ENCODE data around the gene CIBAR2. TPM values are rescaled to one million over a fixed set of nuclear protein-coding genes. Genes with fewer than 3 reads are reported as not detected.

Gene CIBAR2
- total RNA-seq, 2 experiments from 2014 or later: not detected

GRCh38 chr16:85144026-85144915 lies 32.0 kb upstream of the CIBAR2 start:
- ChIA-PET CTCF (no interaction called here), POLR2A (no interaction called here)
- no peak overlapping the region for H3K4me3 Mint-ChIP-seq
- no peaks in the 10 kb centered on the region for H3K4me1 Mint-ChIP-seq (ENCODE audit: low read depth)
- H3K27ac Mint-ChIP-seq: no peak overlapping the region
- no peaks in the 10 kb centered on the region for H3K9me3 Mint-ChIP-seq
- no peaks in the 10 kb centered on the region for H3K36me3 Mint-ChIP-seq (ENCODE audit: low read depth)
- peaks cover 6% of the 10 kb centered on the region for H3K27me3 Mint-ChIP-seq
- TF ChIP-seq, protein P1, sequence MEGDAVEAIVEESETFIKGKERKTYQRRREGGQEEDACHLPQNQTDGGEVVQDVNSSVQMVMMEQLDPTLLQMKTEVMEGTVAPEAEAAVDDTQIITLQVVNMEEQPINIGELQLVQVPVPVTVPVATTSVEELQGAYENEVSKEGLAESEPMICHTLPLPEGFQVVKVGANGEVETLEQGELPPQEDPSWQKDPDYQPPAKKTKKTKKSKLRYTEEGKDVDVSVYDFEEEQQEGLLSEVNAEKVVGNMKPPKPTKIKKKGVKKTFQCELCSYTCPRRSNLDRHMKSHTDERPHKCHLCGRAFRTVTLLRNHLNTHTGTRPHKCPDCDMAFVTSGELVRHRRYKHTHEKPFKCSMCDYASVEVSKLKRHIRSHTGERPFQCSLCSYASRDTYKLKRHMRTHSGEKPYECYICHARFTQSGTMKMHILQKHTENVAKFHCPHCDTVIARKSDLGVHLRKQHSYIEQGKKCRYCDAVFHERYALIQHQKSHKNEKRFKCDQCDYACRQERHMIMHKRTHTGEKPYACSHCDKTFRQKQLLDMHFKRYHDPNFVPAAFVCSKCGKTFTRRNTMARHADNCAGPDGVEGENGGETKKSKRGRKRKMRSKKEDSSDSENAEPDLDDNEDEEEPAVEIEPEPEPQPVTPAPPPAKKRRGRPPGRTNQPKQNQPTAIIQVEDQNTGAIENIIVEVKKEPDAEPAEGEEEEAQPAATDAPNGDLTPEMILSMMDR (IDR thresholded peaks at IDR 0.05): no peak
- intact Hi-C loops (cut with micrococcal nuclease): no loop called here
- DNase-seq (no peak), ATAC-seq (no peak)

GRCh38 chr16:85142771-85143211 lies 30.5 kb upstream of the CIBAR2 start:
- no peak for ATAC-seq
- TF ChIP-seq, protein P1 (IDR thresholded peaks at IDR 0.05): no peak
- Mint-ChIP-seq H3K9me3 (no peaks in the 10 kb centered on the region), H3K27ac (no peak overlapping the region), H3K36me3 (ENCODE audit: low read depth) (no peaks in the 10 kb centered on the region), H3K4me3 (no peak overlapping the region), H3K27me3 (peaks cover 21% of the 10 kb centered on the region), H3K4me1 (ENCODE audit: low read depth) (peaks cover under 1% of the 10 kb centered on the region)
- intact Hi-C loops (cut with micrococcal nuclease): no loop called here
- ChIA-PET CTCF (interaction anchor here (0.8 kb wide), 1 partner anchor 28 kb away, joined by 4 read pairs; no protein-coding TSS in a partner anchor), POLR2A (no interaction called here)
- no peak for DNase-seq

DNA sequence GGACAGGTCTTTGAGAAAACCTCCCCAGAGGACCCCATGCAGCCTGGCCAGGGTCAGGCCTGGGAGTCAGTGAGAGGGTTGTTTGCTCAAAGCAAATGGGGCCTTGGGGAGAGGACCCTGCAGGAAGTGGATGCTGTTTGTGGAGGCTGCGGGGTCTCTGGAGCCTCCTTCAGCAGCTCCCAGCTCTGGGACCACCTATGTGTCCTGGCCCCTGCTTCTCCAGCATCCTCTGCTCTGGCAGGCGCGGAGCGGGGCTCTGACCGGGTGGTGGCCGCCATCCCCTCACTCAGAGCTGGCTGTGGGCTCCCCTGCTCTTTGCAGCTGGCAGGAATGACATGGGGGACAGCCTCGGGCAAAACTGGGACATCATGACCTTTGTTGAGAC lies 29.8 kb upstream of the CIBAR2 start:
- no peaks in the 10 kb centered on the region for H3K9me3 Mint-ChIP-seq
- no peak for DNase-seq
- no peak overlapping the region for H3K27ac Mint-ChIP-seq
- H3K4me1 Mint-ChIP-seq (ENCODE audit: low read depth): peaks cover 3% of the 10 kb centered on the region
- intact Hi-C loops (cut with micrococcal nuclease): no loop called here
- no peak for ATAC-seq
- peaks cover 23% of the 10 kb centered on the region for H3K27me3 Mint-ChIP-seq
- CTCF ChIA-PET: interaction anchor here (0.5 kb wide), 1 partner anchor 21 kb away, joined by 3 read pairs; no protein-coding TSS in a partner anchor
- H3K4me3 Mint-ChIP-seq: no peak overlapping the region
- H3K36me3 Mint-ChIP-seq (ENCODE audit: low read depth): no peaks in the 10 kb centered on the region
- POLR2A ChIA-PET: no interaction called here
- TF ChIP-seq, protein P1 (IDR thresholded peaks at IDR 0.05): no peak

DNA sequence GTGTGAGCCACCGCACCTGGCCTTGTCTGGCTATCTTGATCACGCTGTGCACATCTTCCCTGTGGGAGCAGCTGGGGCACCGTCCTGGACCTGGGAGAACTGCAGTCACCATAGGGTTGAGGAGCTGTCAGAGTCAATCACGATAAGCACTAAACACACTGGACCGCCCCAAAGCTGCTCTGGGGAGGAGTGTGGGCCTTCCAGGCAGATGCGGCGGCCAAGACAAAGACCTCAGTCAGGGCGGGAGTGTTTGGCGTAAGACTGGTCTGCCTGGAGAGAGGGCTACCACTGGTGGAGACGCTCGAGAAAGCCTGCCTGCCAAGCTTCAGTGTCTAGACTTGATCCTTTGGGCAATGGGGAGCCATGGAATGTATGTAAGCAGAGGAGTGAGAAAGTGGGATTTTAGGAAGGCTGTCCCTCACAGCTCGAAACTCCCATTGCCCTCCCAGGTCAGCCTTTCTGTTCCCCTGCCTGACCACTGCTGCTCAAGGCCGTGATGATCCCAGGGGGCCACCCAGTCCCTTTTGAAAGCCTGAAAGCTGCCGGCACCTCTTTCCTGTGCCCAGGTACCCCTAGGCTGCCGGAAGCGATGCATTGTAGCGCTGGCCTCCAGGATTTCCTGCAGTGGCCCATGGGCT lies 29.3 kb upstream of the CIBAR2 start:
- intact Hi-C loops (cut with micrococcal nuclease): no loop called here
- ChIA-PET POLR2A (no interaction called here), CTCF (interaction anchor here (0.5 kb wide), 1 partner anchor 21 kb away, joined by 3 read pairs; no protein-coding TSS in a partner anchor)
- Mint-ChIP-seq H3K9me3 (no peaks in the 10 kb centered on the region), H3K36me3 (ENCODE audit: low read depth) (no peaks in the 10 kb centered on the region), H3K4me3 (no peak overlapping the region), H3K27me3 (peaks cover 27% of the 10 kb centered on the region), H3K27ac (no peak overlapping the region), H3K4me1 (ENCODE audit: low read depth) (peaks cover 6% of the 10 kb centered on the region)
- ATAC-seq (no peak), DNase-seq (no peak)
- TF ChIP-seq, protein P1 (IDR thresholded peaks at IDR 0.05): no peak
